NCI-H146 treated with DMSO at 0.1 percent for 48 hours (cell line): ENCODE results near the gene NEUROD4.
A peak's percentile ranks its signal among the peaks of the same experiment; 100 is the strongest.
"Not testable (repeated sequence)": the region's sequence is repeated elsewhere in the genome, so short reads cannot be mapped to it uniquely, and the experiment has no call there.

Experiments
- DNase-seq: peaks from one replicate; lab custom pipeline; 2025; ENCODE audit not compliant: unreplicated experiment; lab: John Stamatoyannopoulos, UW

Gene NEUROD4, protein sequence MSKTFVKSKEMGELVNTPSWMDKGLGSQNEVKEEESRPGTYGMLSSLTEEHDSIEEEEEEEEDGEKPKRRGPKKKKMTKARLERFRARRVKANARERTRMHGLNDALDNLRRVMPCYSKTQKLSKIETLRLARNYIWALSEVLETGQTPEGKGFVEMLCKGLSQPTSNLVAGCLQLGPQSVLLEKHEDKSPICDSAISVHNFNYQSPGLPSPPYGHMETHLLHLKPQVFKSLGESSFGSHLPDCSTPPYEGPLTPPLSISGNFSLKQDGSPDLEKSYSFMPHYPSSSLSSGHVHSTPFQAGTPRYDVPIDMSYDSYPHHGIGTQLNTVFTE

GRCh38 chr12:55019784-55020183 lies at the start of gene NEUROD4:
NEUROD4 (plus strand) TSS chr12:55019974; CDS start chr12:55026440, 6,466 bp downstream.
- no peak for DNase-seq

DNA sequence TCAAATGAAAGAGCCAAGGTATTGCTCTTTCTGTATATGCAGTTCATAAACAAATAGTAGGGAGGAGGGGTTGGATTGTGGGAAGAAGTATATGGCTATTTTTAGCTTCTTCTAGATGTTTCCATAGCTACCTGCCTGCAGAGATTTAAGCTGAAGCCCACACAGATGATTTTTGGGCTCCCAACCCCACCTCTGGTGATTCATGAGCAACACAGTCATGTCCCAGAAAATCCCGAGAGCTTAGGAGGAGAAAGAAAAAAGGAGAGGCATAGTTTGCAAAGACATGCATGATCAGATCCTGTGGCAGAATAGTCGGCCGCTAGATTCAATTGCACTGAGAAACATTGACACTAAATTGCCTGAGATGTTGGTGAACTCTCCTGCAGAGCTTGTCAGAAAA lies 49.0 kb upstream of the NEUROD4 start:
- no peak for DNase-seq

DNA sequence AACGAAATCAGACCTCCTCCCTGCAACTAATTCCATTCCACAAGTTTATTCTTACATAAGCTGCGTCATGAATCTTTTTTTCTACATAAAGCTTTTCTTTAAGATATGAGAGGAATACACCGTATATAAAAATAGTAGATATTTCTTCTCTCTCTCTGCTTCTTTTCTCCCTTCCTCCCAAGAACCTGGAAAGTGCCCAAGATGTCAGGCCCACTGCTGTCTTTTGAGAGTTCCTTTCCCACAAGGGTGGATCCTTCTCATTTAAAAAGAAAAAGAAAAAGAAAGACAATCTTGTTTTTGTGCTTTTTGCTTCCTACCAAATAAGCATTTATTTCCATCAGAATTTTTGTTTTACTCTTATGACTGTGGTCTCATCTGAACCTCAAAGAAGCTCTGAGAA lies 46.2 kb upstream of the NEUROD4 start:
- DNase-seq, result no peak

DNA sequence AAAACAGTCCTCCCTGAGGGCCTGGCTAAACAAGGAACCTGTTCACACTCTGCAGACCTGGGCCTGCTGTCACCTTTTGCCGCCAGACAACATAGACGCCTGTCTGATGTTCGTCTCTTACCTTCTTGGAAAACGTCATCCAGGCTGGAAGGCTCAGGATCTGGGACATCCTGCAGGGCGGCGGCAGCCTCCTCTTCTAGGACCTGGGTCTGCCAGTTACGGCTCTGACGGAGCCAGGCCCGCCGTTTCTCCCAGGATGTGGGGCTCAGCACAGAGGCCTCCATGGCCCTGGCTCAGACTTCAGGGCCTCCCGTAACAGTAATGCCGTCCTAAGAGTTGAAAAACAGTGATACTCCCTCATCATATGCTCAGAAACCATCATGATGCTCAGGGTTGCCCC lies 45.5 kb upstream of the NEUROD4 start:
- no peak for DNase-seq

DNA sequence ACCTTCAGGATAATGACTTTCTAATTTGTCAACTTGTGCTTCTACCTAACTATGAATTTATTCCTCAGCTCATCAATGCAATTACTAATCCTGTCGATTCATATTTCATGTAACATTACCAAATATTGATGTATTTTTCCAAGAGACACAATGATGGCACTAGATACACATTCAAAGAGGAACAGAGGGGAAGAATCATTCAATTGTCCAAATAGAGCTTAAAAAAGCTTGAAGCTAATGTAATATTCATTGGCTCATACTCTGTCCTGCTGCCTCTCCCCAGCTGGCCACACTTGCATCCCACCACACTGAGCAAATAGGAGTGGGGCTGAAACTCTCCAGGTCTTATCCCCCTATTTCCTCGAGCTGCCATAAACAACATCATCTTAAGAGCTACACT lies 44.5 kb upstream of the NEUROD4 start:
- DNase-seq, result no peak

- DNase-seq, result no peak
Measured at GRCh38 chr12:54975875-54976274, 43.9 kb upstream of the NEUROD4 start.

DNA sequence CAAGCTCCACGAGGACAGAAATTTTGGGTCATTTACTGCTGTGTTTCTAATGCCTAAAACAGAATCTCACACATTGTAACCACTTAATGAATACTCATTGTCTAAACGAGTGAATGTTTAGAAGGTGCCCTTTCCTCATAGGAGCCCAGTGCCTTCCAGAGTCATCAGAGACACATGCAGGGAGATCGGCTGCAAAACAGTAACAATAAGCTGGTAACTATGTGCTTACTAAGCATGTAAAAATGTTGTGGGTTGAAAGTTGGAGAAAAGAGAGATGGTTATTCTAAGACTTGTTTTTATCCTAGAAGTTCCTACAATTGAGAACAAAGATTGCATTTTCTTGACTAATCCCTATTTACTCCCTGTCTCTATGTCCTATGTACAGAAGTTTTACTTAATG lies 42.6 kb upstream of the NEUROD4 start:
- no peak for DNase-seq

GRCh38 chr12:54977857-54978256 lies 41.9 kb upstream of the NEUROD4 start:
- DNase-seq, result no peak

- no peak for DNase-seq
Measured at GRCh38 chr12:54980341-54980740, 39.4 kb upstream of the NEUROD4 start.

DNA sequence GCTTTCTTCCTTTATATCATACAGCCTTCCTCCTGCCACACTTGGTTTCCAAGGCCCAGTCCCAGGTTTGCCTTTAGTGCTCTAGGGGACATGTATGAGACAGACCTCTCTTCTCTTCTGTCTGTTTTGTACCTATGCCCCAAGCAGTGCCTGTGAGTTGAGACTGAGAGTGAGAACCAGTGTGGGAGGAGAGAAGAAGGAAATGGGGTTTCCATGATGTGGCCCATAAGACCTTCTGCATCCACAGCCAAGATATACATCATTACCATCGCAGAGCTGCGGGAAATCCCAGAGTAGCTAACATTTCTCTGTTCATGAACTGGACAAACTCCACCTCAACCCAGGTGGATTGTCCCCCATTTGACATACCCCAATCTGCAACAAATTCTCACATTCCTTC lies 38.0 kb upstream of the NEUROD4 start:
- no peak for DNase-seq

- DNase-seq, result no peak
Measured at GRCh38 chr12:54983536-54984101, 36.2 kb upstream of the NEUROD4 start.

GRCh38 chr12:54984658-54985376 lies 35.0 kb upstream of the NEUROD4 start, which contains the start of gene TESPA1:
TESPA1 (minus strand) TSS chr12:54984762; CDS start chr12:54974562, 10,200 bp downstream.
- DNase-seq, result no peak

GRCh38 chr12:54986773-54987172 lies 33.0 kb upstream of the NEUROD4 start:
- DNase-seq, result not testable (repeated sequence)

DNA sequence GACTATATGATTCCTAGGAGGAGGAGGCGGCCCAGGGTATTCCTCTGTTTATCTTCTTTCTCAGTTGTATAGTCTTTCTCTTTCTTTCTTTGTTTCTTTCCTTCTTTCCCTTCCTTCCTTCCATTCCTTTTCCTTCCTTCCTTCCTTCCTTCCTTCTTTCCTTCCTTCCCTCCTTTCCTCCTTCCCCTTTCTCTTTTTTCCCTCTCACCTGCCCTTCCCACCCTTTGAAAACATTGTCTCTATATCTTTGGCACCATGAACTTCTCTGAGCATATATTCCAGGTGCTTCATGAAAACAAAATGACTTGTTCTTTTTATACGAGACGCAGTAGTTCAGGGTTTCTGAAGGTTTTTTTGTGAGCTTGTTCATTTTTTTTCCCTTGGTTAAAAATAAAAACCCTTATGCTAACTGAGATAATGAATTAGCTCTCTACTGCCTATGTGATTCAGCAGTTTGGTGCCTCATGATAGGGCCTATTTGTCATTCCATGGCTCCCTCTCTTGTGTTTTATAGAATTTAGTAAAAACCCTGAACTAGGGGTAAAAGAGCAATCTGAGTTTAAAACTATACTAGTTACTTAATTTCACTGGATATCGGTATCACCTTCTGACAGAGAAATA lies 32.1 kb upstream of the NEUROD4 start:
- DNase-seq, result no peak

DNA sequence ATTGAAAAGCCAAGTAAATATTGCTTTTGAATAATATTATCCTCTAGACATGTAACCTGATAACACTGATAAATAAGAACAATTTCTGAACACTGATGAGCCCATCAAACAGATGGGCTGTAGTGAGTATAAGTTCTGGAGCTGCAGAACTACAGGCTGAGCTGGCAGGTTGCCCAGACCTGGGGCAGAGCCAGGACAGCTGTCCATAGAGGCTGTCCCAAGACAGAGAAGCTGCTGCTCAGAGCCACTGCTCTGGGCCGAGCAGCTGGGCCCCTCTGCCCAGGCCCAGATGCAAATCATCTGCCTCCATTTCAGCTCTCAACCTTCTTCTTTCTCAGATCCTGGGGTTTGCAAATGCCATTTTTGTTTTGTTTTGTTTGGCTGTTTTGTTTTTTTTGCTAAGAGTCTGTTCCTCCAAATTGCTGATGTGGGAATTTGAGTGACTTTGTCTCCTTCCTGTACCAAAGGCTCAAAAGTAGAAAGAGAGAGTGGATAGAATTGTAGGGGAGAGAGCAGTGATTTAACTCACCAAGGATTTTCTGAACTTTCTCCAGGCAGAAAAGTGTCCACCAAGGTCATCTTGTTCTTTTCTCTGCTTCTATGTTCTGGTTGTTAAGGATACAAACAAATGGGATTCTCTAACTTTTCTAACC lies 31.2 kb upstream of the NEUROD4 start:
- no peak for DNase-seq

DNA sequence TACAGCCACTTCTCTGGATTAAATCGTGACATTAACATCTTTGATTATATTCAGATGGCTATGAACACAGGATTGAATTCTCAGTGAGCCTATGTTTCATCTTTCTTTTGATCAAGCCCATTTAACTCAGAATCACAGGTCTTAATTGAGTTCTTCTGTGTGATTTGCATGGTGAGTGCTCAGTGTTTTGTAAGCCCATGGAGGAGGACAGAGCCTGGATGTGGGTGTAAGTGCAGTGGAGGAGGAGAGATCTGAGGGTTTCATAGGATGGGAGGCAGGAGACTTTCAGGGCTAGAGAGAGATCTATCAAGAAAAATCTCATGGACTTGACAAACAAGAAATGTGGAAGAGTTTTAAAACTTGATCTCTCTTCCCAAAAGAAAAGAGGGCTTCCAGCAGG lies 29.9 kb upstream of the NEUROD4 start:
- no peak for DNase-seq

DNA sequence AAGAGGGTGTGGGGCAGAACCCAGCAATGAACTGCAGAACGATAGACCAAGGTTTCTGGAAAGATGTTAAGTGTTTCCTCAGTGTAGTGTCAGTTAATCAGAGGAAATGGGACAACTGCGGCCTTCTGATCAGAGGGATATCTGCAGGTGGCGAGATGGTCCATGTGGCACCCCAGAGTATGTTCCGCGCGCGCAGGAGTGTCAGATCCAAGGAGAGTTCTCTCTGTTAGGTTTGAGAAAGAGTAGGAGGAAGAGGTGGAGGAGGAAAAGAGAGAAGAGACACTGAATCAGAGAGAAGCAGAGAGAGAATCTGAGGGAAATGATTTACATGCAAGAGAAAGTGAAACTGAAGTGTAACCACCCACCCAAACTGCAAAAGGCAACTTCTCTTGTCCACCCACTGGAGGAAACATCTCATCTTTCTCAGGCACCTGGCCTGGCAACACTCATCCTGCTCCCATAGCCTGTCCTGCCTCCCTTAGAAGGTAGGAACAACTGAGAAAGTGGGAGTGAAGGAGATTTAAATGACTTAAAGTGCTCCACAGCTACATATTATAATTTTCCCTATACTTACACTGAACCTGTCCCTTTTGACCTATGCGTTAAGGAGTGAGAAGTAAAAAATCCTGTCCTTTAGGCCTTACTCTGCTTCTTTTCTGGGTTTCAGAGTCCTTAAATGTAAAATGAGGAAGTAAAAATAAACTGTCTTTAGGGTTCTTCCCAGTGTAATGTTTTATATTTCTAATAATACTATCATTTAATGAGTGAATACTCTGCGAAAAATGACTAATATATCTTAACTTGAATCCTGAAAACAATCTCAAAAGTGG lies 28.4 kb upstream of the NEUROD4 start:
- DNase-seq, result no peak

GRCh38 chr12:54991991-54992375 lies 27.8 kb upstream of the NEUROD4 start:
- no peak for DNase-seq

DNA sequence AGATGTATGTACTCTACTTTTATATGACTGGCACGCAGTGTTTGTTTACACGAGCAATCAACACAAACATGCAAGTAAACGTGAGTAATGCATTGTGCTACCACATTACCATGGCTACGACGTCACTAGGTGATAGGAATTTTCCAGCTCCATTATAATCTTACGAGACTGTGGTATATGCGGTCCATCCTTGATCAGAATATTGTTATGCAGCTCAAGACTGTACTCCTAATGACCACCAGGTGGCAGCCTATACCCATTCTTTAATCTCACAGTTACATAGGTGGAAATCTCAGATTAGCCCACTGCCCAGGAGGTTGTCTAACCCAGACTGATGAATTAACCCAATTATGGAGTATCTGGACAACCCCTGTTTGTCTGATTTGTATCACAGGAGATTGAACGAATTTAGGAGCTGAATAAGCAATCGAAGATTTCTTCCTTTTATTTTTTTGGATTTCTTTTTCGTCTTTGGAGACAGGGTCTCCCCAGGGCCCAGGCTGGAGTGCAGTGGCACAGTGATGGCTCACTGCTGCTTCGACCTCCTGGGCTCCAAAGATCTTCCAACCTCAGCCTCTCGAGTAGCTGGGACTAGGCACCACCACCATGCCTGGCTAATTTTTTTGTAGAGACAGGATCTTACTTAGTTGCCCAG lies 26.5 kb upstream of the NEUROD4 start:
- peak; percentile 38 for DNase-seq

GRCh38 chr12:54996205-54996604 lies 23.6 kb upstream of the NEUROD4 start:
- no peak for DNase-seq
